Measurements from ENCODE around the gene FOXA1. TPM values are rescaled to one million over a fixed set of nuclear protein-coding genes. Genes with fewer than 3 reads are reported as not detected.

The FOXA1 gene
- total RNA-seq, 2 donors from 2014 or later, result not detected

DNA sequence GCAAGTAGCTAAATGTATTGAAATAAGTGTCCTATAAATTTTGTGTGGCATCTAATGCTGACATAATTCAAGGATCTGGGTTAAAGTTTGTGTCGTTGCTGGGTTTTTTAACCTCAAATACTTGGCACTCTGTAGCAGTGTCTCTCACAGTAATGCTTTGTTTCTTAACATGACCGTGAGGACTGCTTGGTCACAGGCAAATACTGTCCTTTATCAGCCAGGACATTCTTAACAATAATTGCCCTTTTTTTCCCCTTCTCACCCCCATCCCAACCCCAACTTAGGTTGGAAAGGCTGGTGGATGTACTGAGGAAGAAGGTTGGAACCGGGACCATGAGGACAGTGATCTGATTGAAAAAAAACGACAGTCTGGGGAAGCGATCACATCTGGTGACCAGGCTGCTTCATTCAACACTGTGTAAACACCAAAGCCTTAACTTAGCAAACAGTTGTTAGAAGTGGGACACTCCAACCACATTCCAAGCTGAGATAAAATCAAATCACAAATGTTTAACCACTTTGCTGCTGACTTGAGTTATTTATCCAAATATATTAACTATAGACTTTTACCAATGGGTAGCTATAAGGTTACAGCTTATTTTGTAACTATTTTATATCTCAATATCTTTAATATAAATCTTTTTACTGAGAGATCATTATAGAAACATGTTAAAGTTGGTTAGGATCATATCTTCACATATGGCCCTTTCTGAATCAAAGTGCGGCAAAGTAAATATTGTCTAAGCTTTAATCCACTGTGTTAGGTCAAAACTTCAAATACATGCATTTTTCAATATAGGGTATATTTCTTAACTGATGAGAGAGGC is 48.2 kb downstream of the FOXA1 start:
- Mint-ChIP-seq H3K27ac (no peak overlapping the region), H3K4me3 (no peak overlapping the region), H3K36me3 (ENCODE audit: low read depth) (no peaks in the 10 kb centered on the region), H3K27me3 (no peaks in the 10 kb centered on the region), H3K4me1 (no peaks in the 10 kb centered on the region)
- no peak for DNase-seq
- ATAC-seq, result no peak
- no peaks in the 10 kb centered on the region for H3K9me3 ChIP-seq (ENCODE audit: control insufficient read depth, low read length, poor library complexity, severe bottlenecking)

DNA sequence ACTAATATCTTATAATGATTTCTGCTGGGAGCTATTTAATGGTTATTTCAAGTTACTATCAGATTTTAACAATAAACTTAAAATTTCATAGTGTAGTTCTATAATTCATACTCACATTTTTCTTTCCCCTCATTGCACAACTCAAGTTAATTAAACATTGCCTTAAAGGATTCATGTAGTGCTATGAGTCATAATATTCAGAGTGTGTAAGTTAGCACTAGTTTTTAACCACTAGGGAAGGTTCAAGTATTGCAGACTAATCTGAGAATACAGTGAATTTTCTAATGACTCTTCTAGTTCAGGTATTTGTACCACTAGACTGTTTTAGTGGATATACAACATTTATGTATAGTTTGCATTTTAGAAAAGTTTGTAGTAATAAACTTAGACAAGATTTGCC is 49.9 kb downstream of the FOXA1 start:
- no peaks in the 10 kb centered on the region for H3K36me3 Mint-ChIP-seq (ENCODE audit: low read depth)
- DNase-seq, result no peak
- H3K27ac Mint-ChIP-seq, result no peak overlapping the region
- no peaks in the 10 kb centered on the region for H3K4me1 Mint-ChIP-seq
- H3K9me3 ChIP-seq (ENCODE audit: control insufficient read depth, low read length, poor library complexity, severe bottlenecking), result no peaks in the 10 kb centered on the region
- H3K27me3 Mint-ChIP-seq, result no peaks in the 10 kb centered on the region
- no peak for ATAC-seq
- no peak overlapping the region for H3K4me3 Mint-ChIP-seq

DNA sequence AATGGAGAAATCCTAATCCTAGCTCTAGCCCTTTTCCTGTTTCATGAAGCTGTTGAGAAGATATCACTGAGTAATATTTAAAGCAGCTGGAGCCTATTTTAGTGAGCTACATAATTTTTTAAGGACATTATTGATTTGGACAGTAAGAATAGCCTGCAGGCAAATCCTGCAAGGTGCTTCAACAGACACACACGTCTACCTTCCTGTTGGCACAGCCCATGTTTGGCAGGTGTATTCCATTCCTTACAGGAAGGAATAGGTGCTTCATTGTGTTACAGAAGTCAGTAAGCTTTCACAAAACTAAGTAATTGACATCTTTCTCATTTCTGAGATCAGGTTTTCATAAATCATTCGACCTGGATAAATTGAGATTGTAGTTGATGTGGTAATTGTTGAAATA is 50.6 kb downstream of the FOXA1 start:
- H3K27ac Mint-ChIP-seq, result no peak overlapping the region
- H3K9me3 ChIP-seq (ENCODE audit: control insufficient read depth, low read length, poor library complexity, severe bottlenecking), result no peaks in the 10 kb centered on the region
- no peak for DNase-seq
- no peaks in the 10 kb centered on the region for H3K36me3 Mint-ChIP-seq (ENCODE audit: low read depth)
- H3K27me3 Mint-ChIP-seq, result no peaks in the 10 kb centered on the region
- H3K4me1 Mint-ChIP-seq, result no peaks in the 10 kb centered on the region
- no peak overlapping the region for H3K4me3 Mint-ChIP-seq
- ATAC-seq, result no peak

DNA sequence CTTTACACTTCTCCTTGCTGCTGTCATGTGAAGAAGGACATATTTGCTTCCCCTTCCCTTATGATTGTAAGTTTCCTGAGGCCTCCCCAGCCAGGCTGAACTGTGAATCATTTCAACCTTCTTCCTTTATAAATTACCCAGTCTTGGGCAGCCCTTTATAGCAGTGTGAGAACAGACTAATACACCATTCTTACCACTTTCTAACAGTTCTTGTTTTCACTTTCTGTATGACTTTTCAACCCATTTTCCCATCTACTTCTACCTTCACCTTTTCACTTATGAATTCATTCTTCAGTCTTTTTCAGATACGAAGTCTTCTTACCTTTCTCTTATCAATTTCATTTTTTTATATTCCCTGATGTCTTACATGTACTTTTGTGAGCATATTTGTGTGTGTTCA is 55.1 kb downstream of the FOXA1 start:
- no peaks in the 10 kb centered on the region for H3K9me3 ChIP-seq (ENCODE audit: control insufficient read depth, low read length, poor library complexity, severe bottlenecking)
- DNase-seq (no peak), ATAC-seq (no peak)
- Mint-ChIP-seq H3K27ac (no peak overlapping the region), H3K27me3 (no peaks in the 10 kb centered on the region), H3K4me1 (no peaks in the 10 kb centered on the region), H3K4me3 (no peak overlapping the region), H3K36me3 (ENCODE audit: low read depth) (no peaks in the 10 kb centered on the region)

Other genes with a start within 250 kb of the FOXA1 start
- not detected for gene TTC6, start 380 bp upstream of the FOXA1 start, total RNA-seq

Measured in T-helper 17 cell (primary cell).